Measurements from ENCODE around the gene RAP1GAP. TPM values are rescaled to one million over a fixed set of nuclear protein-coding genes. Genes with fewer than 3 reads are reported as not detected.

The RAP1GAP gene
- total and polyA plus RNA-seq, 9 of the 15 experiments (the other 6 are each of a cell fraction or from before 2014, with no cell fraction given): 0.29 to 30.2 (median 19.2) TPM

- TF ChIP-seq ZNF318 (IDR thresholded peaks at IDR 0.05; ENCODE audit: borderline replicate concordance in 1 of 2, low read depth in 1 of 2) (no peak), NCOR1 (IDR thresholded peaks at IDR 0.05) (no peak; the same call in 1 of the 2 replicates), KAT7 (CRISPR knock-in tag; IDR thresholded peaks at IDR 0.05; ENCODE audit: borderline replicate concordance) (no peak), CBFA2T3 (IDR thresholded peaks at IDR 0.05) (peak; percentile 67), PREB (CRISPR knock-in tag; IDR thresholded peaks at IDR 0.05) (no peak), PPARD (CRISPR knock-in tag; IDR thresholded peaks at IDR 0.05) (no peak), TBL1XR1 (IDR thresholded peaks at IDR 0.05; ENCODE audit: low read length in 2 of 2) (0 out of 4 replicates have a peak, but pooled peaks of 1 of the 2 experiments have one; percentile 41), GABPB1 (CRISPR knock-in tag; IDR thresholded peaks at IDR 0.05) (peak; percentile 11; the same call in 1 of the 2 replicates), RNF219 (CRISPR knock-in tag; IDR thresholded peaks at IDR 0.05) (no peak), ZNF253 (CRISPR knock-in tag; conservative IDR thresholded peaks at IDR 0.05) (no peak), DNMT1 (IDR thresholded peaks at IDR 0.05) (no peak), ZNF57 (CRISPR knock-in tag; IDR thresholded peaks at IDR 0.05) (no peak), ZC3H4 (CRISPR knock-in tag; IDR thresholded peaks at IDR 0.05; ENCODE audit: borderline replicate concordance) (no peak), CREB3L1 (IDR thresholded peaks at IDR 0.05; ENCODE audit: borderline replicate concordance, low read depth) (no peak)
Observed at GRCh38 chr1:21618561-21619374, 50.4 kb downstream of the RAP1GAP start (continued).

Data from K562 (cell line).